ENCODE measurements around the gene GLIS1.

The GLIS1 gene

GRCh38 chr1:53485478-53486394 is 253.2 kb downstream of the GLIS1 start:
- peak; percentile 32 for DNase-seq (ENCODE audit: low read depth)

GRCh38 chr1:53484705-53485477 is 254.1 kb downstream of the GLIS1 start:
- no peak for DNase-seq (ENCODE audit: low read depth)

- no peak for DNase-seq (ENCODE audit: low read depth)
Observed at GRCh38 chr1:53483656-53484055, 255.3 kb downstream of the GLIS1 start.

- DNase-seq (ENCODE audit: low read depth), result no peak
Observed at GRCh38 chr1:53483170-53483569, 255.8 kb downstream of the GLIS1 start.

- no peak for DNase-seq (ENCODE audit: low read depth)
Observed at GRCh38 chr1:53482441-53483153, 256.4 kb downstream of the GLIS1 start.

- no peak for DNase-seq (ENCODE audit: low read depth)
Observed at GRCh38 chr1:53481456-53481855, 257.5 kb downstream of the GLIS1 start.

- DNase-seq (ENCODE audit: low read depth), result no peak
Observed at GRCh38 chr1:53480678-53481077, 258.3 kb downstream of the GLIS1 start.

GRCh38 chr1:53478502-53478818 is 260.5 kb downstream of the GLIS1 start:
- no peak for DNase-seq (ENCODE audit: low read depth)

- no peak for DNase-seq (ENCODE audit: low read depth)
Observed at GRCh38 chr1:53477651-53478501, 261.1 kb downstream of the GLIS1 start.

- DNase-seq (ENCODE audit: low read depth), result no peak
Observed at GRCh38 chr1:53476579-53476978, 262.4 kb downstream of the GLIS1 start.

GRCh38 chr1:53475664-53476063 is 263.3 kb downstream of the GLIS1 start:
- no peak for DNase-seq (ENCODE audit: low read depth)

- no peak for DNase-seq (ENCODE audit: low read depth)
Observed at GRCh38 chr1:53473463-53473862, 265.5 kb downstream of the GLIS1 start.

GRCh38 chr1:53471000-53471399 is 268.0 kb downstream of the GLIS1 start:
- no peak for DNase-seq (ENCODE audit: low read depth)

- no peak for DNase-seq (ENCODE audit: low read depth)
Observed at GRCh38 chr1:53470584-53470983, 268.4 kb downstream of the GLIS1 start.

- no peak for DNase-seq (ENCODE audit: low read depth)
Observed at GRCh38 chr1:53470155-53470554, 268.8 kb downstream of the GLIS1 start.

GRCh38 chr1:53469373-53469772 is 269.6 kb downstream of the GLIS1 start:
- no peak for DNase-seq (ENCODE audit: low read depth)

GRCh38 chr1:53468374-53468773 is 270.6 kb downstream of the GLIS1 start:
- no peak for DNase-seq (ENCODE audit: low read depth)

GRCh38 chr1:53467391-53467790 is 271.6 kb downstream of the GLIS1 start:
- no peak for DNase-seq (ENCODE audit: low read depth)

- DNase-seq (ENCODE audit: low read depth), result no peak
Observed at GRCh38 chr1:53465023-53465957, 273.7 kb downstream of the GLIS1 start.
